Measurements from ENCODE around the gene CCNYL1. TPM values are rescaled to one million over a fixed set of nuclear protein-coding genes. Genes with fewer than 3 reads are reported as not detected.

The CCNYL1 gene
- total RNA-seq (2022), result 39.4 and 40.7 TPM in 2 replicates
- Bru-seq, nascent RNA, result percentile 81 among the genes with signal in this experiment
- BruChase-seq, experiment 1, labeled RNA remaining after a 2-hour chase, result percentile 84 among the genes with signal in this experiment
- percentile 85 among the genes with signal in this experiment for BruChase-seq, experiment 2, labeled RNA remaining after a 6-hour chase
- long read RNA-seq, transcript CCNYL1-201 (10 exons, 3,767 nt), result major isoform, 39 of 509 reads
- long read RNA-seq, partial matches to known transcripts, result 8 of 509 reads
- long read RNA-seq, other reads (novel, unspliced or antisense), result 460 of 509 reads

- no peaks in the 10 kb centered on the region for H3K27me3 ChIP-seq (replicated peaks; ENCODE audit: control insufficient read depth, insufficient read depth, low read length)
- peak in 1 of 2 experiments; percentile 20 for TF ChIP-seq CTCF (IDR thresholded peaks at IDR 0.05; ENCODE audit: insufficient read depth in 1 of 2, low read depth in 1 of 2, low read length in 1 of 2, severe bottlenecking in 1 of 2, unreplicated experiment in 1 of 2)
- Mint-ChIP-seq H3K9me3 (ENCODE audit: unreplicated experiment) (no peaks in the 10 kb centered on the region), H3K27ac (ENCODE audit: unreplicated experiment) (peak within 1 kb of the TSS; percentile 88), H3K27me3 (ENCODE audit: insufficient read depth, unreplicated experiment) (no peaks in the 10 kb centered on the region), H3K36me3 (ENCODE audit: insufficient read depth, unreplicated experiment) (peaks cover 41% of the 10 kb centered on the region), H3K4me3 (ENCODE audit: unreplicated experiment) (peak within 1 kb of the TSS; percentile 96), H3K4me1 (ENCODE audit: low read depth, unreplicated experiment) (peaks cover 6% of the 10 kb centered on the region)
- TSS peak; percentile 100 for BruUV-seq (replicated peaks)
- ChIA-PET POLR2A (interaction anchor here (0.5 to 2.1 kb wide), 26 partner anchors 10 to 1552 kb away, joined by 3 to 69 read pairs (median 4); partner anchors contain the start of genes CREB1, EEF1B2, FZD5 and METTL21A), CTCF (interaction anchor here (0.7 to 2.3 kb wide), 10 partner anchors 9 to 329 kb away, joined by 3 to 31 read pairs (median 3); partner anchors contain the start of gene METTL21A)
- H3K4me1 ChIP-seq, result peaks cover 14% of the 10 kb centered on the region; the same call in 1 of the 2 replicates
- intact Hi-C loops (cut with micrococcal nuclease; ENCODE audit: unreplicated experiment), result loop anchor here (1.0 to 2.0 kb wide), 6 partner anchors 24 to 182 kb away; partner anchors contain the start of gene CREB1
- no peaks in the 10 kb centered on the region for H3K9me3 ChIP-seq
- peak; percentile 100 for DNase-seq
- H3K4me3 ChIP-seq (ENCODE audit: low read depth, low read length), result peak within 1 kb of the TSS; percentile 83
- no peaks in the 10 kb centered on the region for H3K36me3 ChIP-seq (ENCODE audit: control insufficient read depth, insufficient read depth, low read length)
Observed at GRCh38 chr2:207710814-207711740, at the start of gene CCNYL1. Gene CCNYL1 (plus strand): TSS chr2:207711640. CDS start chr2:207711897, 257 bp downstream.

- ChIA-PET POLR2A (no interaction called here), CTCF (no interaction called here)
- Mint-ChIP-seq H3K4me3 (ENCODE audit: unreplicated experiment) (no peak overlapping the region), H3K9me3 (ENCODE audit: unreplicated experiment) (no peaks in the 10 kb centered on the region), H3K36me3 (ENCODE audit: insufficient read depth, unreplicated experiment) (no peaks in the 10 kb centered on the region), H3K27ac (ENCODE audit: unreplicated experiment) (no peak overlapping the region), H3K27me3 (ENCODE audit: insufficient read depth, unreplicated experiment) (no peaks in the 10 kb centered on the region), H3K4me1 (ENCODE audit: low read depth, unreplicated experiment) (peaks cover 10% of the 10 kb centered on the region)
- intact Hi-C loops (cut with micrococcal nuclease; ENCODE audit: unreplicated experiment), result no loop called here
- peaks cover 6% of the 10 kb centered on the region for H3K4me1 ChIP-seq
- no peak overlapping the region for H3K4me3 ChIP-seq (ENCODE audit: low read depth, low read length)
- no TSS peak for BruUV-seq (replicated peaks)
- no peaks in the 10 kb centered on the region for H3K27me3 ChIP-seq (replicated peaks; ENCODE audit: control insufficient read depth, insufficient read depth, low read length)
- H3K9me3 ChIP-seq, result no peaks in the 10 kb centered on the region
- TF ChIP-seq CTCF (IDR thresholded peaks at IDR 0.05; ENCODE audit: insufficient read depth in 1 of 2, low read depth in 1 of 2, low read length in 1 of 2, severe bottlenecking in 1 of 2, unreplicated experiment in 1 of 2), result no peak
- no peak for DNase-seq
- no peaks in the 10 kb centered on the region for H3K36me3 ChIP-seq (ENCODE audit: control insufficient read depth, insufficient read depth, low read length)
Observed at GRCh38 chr2:207662203-207662602, 49.2 kb upstream of the CCNYL1 start.

- Mint-ChIP-seq H3K4me3 (ENCODE audit: unreplicated experiment) (no peak overlapping the region), H3K9me3 (ENCODE audit: unreplicated experiment) (no peaks in the 10 kb centered on the region), H3K27me3 (ENCODE audit: insufficient read depth, unreplicated experiment) (no peaks in the 10 kb centered on the region), H3K4me1 (ENCODE audit: low read depth, unreplicated experiment) (peaks cover 10% of the 10 kb centered on the region), H3K36me3 (ENCODE audit: insufficient read depth, unreplicated experiment) (no peaks in the 10 kb centered on the region), H3K27ac (ENCODE audit: unreplicated experiment) (no peak overlapping the region)
- intact Hi-C loops (cut with micrococcal nuclease; ENCODE audit: unreplicated experiment), result no loop called here
- BruUV-seq (replicated peaks), result no TSS peak
- no peak for DNase-seq
- POLR2A ChIA-PET, result no interaction called here
- Histone ChIP-seq H3K27me3 (replicated peaks; ENCODE audit: control insufficient read depth, insufficient read depth, low read length) (no peaks in the 10 kb centered on the region), H3K4me3 (ENCODE audit: low read depth, low read length) (no peak overlapping the region), H3K36me3 (ENCODE audit: control insufficient read depth, insufficient read depth, low read length) (no peaks in the 10 kb centered on the region), H3K9me3 (no peaks in the 10 kb centered on the region), H3K4me1 (peaks cover 6% of the 10 kb centered on the region)
- CTCF ChIA-PET, result interaction anchor here (0.5 kb wide), 1 partner anchor 376 kb away, joined by 4 read pairs; no protein-coding TSS in a partner anchor
- TF ChIP-seq CTCF (IDR thresholded peaks at IDR 0.05; ENCODE audit: insufficient read depth in 1 of 2, low read depth in 1 of 2, low read length in 1 of 2, severe bottlenecking in 1 of 2, unreplicated experiment in 1 of 2), result no peak
Observed at GRCh38 chr2:207663870-207664545, 47.4 kb upstream of the CCNYL1 start.

Data from Caco-2 (cell line).